OCI-LY7 (cell line): ENCODE data around the gene KLK15.

Experiments used
- EZH2phosphoT487 ChIP-seq: fragments of 200-600 bp; sonication (generic); IDR thresholded peaks from 2 replicates; pipeline ENCODE4 v1.6.1; 2018; ENCODE audit warnings: low read depth, borderline replicate concordance, mild to moderate bottlenecking, mixed run types, antibody characterized with exemption, low read length, moderate library complexity, mixed read lengths
- TF ChIP-seq, protein P1 (sequence below): fragments of 200-600 bp; sonication (generic); conservative IDR thresholded peaks from 2 replicates; pipeline ENCODE4 v1.5.1; 2014; ENCODE audit warnings: mild to moderate bottlenecking, antibody characterized with exemption, low read length, moderate library complexity, mixed read lengths

DNA sequence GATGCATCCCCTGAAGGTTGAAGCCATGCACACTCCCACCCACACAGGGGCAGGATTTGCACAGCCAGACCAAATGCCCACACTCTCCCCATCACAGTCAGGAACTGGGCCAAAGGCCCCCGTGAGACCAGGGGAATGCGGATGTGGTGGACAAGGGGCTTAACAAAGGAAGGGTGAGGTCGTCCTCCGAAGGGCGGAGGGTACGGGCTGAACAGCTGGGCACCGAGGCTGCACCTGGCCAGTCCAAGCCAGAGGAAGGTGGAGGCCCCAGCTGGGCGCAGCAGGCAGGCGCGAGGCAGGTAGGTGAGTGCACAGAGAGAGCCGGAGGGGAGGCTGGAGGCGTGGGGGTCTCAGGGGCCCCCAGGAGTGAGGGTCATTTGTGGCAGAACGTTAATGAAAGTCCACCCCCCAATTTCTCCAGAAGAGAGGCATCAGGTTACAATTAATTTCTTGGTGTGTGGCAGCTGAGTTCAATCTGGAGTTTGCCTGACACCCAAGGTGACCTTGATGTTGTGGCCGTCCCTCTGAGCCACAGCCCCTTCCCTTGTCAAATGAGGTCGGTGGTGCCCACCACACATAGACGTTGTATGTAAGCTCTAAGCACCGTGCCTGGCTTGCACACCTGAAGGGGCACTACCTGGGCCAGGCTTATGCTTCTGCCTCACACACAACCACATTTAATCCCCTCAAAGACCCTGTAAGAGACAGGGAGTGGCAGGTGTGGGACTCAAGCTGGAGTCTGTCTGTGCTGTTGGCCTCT, 2.9 kb downstream of the KLK15 start:
- TF ChIP-seq, protein P1, sequence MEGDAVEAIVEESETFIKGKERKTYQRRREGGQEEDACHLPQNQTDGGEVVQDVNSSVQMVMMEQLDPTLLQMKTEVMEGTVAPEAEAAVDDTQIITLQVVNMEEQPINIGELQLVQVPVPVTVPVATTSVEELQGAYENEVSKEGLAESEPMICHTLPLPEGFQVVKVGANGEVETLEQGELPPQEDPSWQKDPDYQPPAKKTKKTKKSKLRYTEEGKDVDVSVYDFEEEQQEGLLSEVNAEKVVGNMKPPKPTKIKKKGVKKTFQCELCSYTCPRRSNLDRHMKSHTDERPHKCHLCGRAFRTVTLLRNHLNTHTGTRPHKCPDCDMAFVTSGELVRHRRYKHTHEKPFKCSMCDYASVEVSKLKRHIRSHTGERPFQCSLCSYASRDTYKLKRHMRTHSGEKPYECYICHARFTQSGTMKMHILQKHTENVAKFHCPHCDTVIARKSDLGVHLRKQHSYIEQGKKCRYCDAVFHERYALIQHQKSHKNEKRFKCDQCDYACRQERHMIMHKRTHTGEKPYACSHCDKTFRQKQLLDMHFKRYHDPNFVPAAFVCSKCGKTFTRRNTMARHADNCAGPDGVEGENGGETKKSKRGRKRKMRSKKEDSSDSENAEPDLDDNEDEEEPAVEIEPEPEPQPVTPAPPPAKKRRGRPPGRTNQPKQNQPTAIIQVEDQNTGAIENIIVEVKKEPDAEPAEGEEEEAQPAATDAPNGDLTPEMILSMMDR = no peak
- no peak for TF ChIP-seq EZH2phosphoT487
